Right renal cortex interstitium (tissue), 3 donors: ENCODE data around the gene PTGES3L. TPM values are rescaled to one million over a fixed set of nuclear protein-coding genes. Genes with fewer than 3 reads are reported as not detected.
"Not testable (repeated sequence)": the region's sequence is repeated elsewhere in the genome, so short reads cannot be mapped to it uniquely, and the experiment has no call there.

Experiments used
- DNase-seq, 3 donors: peaks; one replicate each; pipeline ENCODE4 v3.0.0-alpha.2; 2013; ENCODE audit warnings: low read depth in 3 of 3, low spot score in 2 of 3
- polyA plus RNA-seq, 3 donors: library from polyadenylated mRNA; unstranded; fragments of 120-200 nt; gene quantifications; one replicate each; pipeline ENCODE4 v1.2.1, GENCODE V29; 2013; ENCODE audit not compliant: insufficient read length in 3 of 3

PTGES3L gene
- polyA plus RNA-seq, 3 donors = 1.8 to 2.3 (median 1.9) TPM

GRCh38 chr17:42923472-42923871, 56.4 kb downstream of the PTGES3L start:
- not testable (repeated sequence) for DNase-seq

DNA sequence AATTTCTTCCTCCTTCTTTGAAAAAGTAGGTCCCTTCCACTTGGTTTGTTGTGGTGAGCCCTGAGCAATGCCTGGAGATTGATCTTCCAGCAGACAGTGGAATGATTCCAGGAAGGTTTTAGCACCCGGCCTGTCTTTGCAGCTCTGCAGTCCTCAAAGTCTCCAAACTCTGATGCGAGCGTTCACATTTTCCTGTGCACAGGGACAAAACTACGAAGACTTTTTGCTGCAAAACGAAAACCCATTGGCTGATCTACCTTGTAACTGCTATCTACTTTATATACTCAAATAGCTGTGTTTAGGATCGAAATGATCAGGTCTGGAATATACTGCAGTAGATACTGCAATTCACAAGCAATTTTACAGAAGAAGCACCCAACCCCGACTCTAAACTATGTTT, 57.6 kb downstream of the PTGES3L start:
- DNase-seq = no peak

- DNase-seq = no peak
Measured at GRCh38 chr17:42920922-42921321, 59.0 kb downstream of the PTGES3L start.

GRCh38 chr17:42920106-42920900, 59.6 kb downstream of the PTGES3L start:
- no peak for DNase-seq

DNA sequence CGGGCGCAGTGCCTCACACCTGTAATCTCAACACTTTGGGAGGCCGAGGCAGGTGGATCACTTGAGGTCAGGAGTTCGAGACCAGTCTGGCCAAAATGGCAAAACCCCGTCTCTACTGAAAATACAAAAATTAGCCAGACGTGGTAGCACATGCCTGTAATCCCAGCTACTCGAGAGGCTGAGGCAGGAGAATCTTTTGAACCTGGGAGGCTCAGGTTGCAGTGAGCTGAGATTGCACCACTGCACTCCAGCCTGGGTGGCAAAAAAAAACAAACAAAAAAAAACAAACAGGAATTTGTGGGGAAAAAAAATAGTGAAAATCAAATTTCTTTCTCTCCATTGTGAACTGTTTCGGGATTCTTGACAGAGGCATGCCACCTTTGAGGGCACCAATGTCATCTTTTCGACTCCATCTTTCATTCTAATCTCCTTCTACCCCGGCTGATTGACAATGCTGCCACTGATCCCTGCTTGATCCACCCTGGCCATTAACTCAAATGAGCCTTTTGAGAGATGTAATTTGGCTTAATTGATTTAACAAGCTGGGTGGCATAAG, 60.3 kb downstream of the PTGES3L start:
- DNase-seq = not testable (repeated sequence)

GRCh38 chr17:42918902-42919521, 60.9 kb downstream of the PTGES3L start:
- DNase-seq = no peak

Other genes starting within 250 kb of the PTGES3L start
- 10 to 100 TPM; 37.3 to 44.1 (median 40.8) TPM for gene EZH1, start 235.0 kb downstream of the PTGES3L start, polyA plus RNA-seq
- 10 to 100 TPM; 87.3 to 96.7 (median 92.2) TPM for gene RAMP2, start 218.9 kb downstream of the PTGES3L start, polyA plus RNA-seq
- gene VPS25, start 206.6 kb downstream of the PTGES3L start, polyA plus RNA-seq = 100 to 1,000 TPM in 1 of 3 donors, 10 to 100 TPM in 2; 95.3 to 105 (median 97.8) TPM
- gene WNK4, start 199.5 kb downstream of the PTGES3L start, polyA plus RNA-seq = 10 to 100 TPM in 2 of 3 donors, 1 to 10 TPM in 1; 8.7 to 11.2 (median 11.0) TPM
- 100 to 1,000 TPM; 162 to 191 (median 178) TPM for gene COA3, start 181.4 kb downstream of the PTGES3L start, polyA plus RNA-seq
- 1 to 10 TPM; 1.6 to 2.0 (median 1.7) TPM for gene CNTD1, start 181.2 kb downstream of the PTGES3L start, polyA plus RNA-seq
- 10 to 100 TPM; 74.8 to 80.9 (median 78.8) TPM for gene BECN1, start 155.8 kb downstream of the PTGES3L start, polyA plus RNA-seq
- gene PSME3, start 146.7 kb downstream of the PTGES3L start, polyA plus RNA-seq = 100 to 1,000 TPM; 109 to 116 (median 114) TPM
- gene AOC2, start 135.5 kb downstream of the PTGES3L start, polyA plus RNA-seq = under 1 TPM; 0.74 to 0.82 (median 0.80) TPM
- 1 to 10 TPM; 4.8 to 6.2 (median 5.3) TPM for gene AOC3, start 128.9 kb downstream of the PTGES3L start, polyA plus RNA-seq
- 1 to 10 TPM; 4.3 to 7.0 (median 6.5) TPM for gene G6PC1, start 79.3 kb downstream of the PTGES3L start, polyA plus RNA-seq
- 10 to 100 TPM; 53.2 to 55.5 (median 54.0) TPM for gene AARSD1, start 15.6 kb downstream of the PTGES3L start, polyA plus RNA-seq
- 10 to 100 TPM; 15.9 to 16.6 (median 16.5) TPM for gene RUNDC1, start 485 bp upstream of the PTGES3L start, polyA plus RNA-seq
- gene RPL27, start 18.3 kb upstream of the PTGES3L start, polyA plus RNA-seq = 1,000 to 10,000 TPM; 1,375 to 1,510 (median 1,475) TPM
- gene IFI35, start 26.7 kb upstream of the PTGES3L start, polyA plus RNA-seq = 10 to 100 TPM in 2 of 3 donors, 1 to 10 TPM in 1; 9.2 to 12.7 (median 10.5) TPM
- gene VAT1, start 42.3 kb upstream of the PTGES3L start, polyA plus RNA-seq = 100 to 1,000 TPM; 125 to 133 (median 133) TPM
- 1 to 10 TPM; 3.1 to 4.0 (median 3.5) TPM for gene RND2, start 45.2 kb upstream of the PTGES3L start, polyA plus RNA-seq
- gene BRCA1, start 145.3 kb upstream of the PTGES3L start, polyA plus RNA-seq = 10 to 100 TPM; 14.3 to 20.5 (median 20.2) TPM
- gene NBR1, start 191.1 kb upstream of the PTGES3L start, polyA plus RNA-seq = 100 to 1,000 TPM; 121 to 135 (median 125) TPM
- 10 to 100 TPM; 13.0 to 18.4 (median 15.2) TPM for gene TMEM106A, start 231.8 kb upstream of the PTGES3L start, polyA plus RNA-seq
- 1 to 10 TPM; 5.7 to 7.2 (median 6.2) TPM for gene CCDC200, start 248.5 kb upstream of the PTGES3L start, polyA plus RNA-seq